ENCODE data around the gene SNRPB. TPM values are rescaled to one million over a fixed set of nuclear protein-coding genes. Genes with fewer than 3 reads are reported as not detected.

SNRPB gene
- total RNA-seq, 1 donor from 2014 or later: 207 TPM

- no peaks in the 10 kb centered on the region for H4K20me1 ChIP-seq (ENCODE audit: insufficient read depth, low read length)
- Mint-ChIP-seq H3K27me3 (ENCODE audit: low read depth, unreplicated experiment) (no peaks in the 10 kb centered on the region), H3K36me3 (ENCODE audit: low read depth, unreplicated experiment) (no peaks in the 10 kb centered on the region), H3K4me3 (ENCODE audit: unreplicated experiment) (no peak overlapping the region), H3K9me3 (ENCODE audit: unreplicated experiment) (no peaks in the 10 kb centered on the region), H3K4me1 (ENCODE audit: low read depth, unreplicated experiment) (peaks cover 4% of the 10 kb centered on the region), H3K27ac (ENCODE audit: unreplicated experiment) (peak overlapping the region; percentile 8)
- no peak overlapping the region for H3K9ac ChIP-seq (ENCODE audit: low read length)
- no peaks in the 10 kb centered on the region for H3K27me3 ChIP-seq (ENCODE audit: insufficient read depth, low read length)
- no peaks in the 10 kb centered on the region for H3K4me1 ChIP-seq (ENCODE audit: insufficient read depth, low read length)
- no peak overlapping the region for H3K27ac ChIP-seq (ENCODE audit: low read depth, low read length)
- DNase-seq (ENCODE audit: low read depth): peak; percentile 30
- H3K9me3 ChIP-seq (ENCODE audit: insufficient read depth, low read depth, low read length): no peaks in the 10 kb centered on the region
- TF ChIP-seq EZH2 (IDR thresholded peaks at IDR 0.05; ENCODE audit: insufficient read depth, low read length): no peak
- TF ChIP-seq, protein P1, sequence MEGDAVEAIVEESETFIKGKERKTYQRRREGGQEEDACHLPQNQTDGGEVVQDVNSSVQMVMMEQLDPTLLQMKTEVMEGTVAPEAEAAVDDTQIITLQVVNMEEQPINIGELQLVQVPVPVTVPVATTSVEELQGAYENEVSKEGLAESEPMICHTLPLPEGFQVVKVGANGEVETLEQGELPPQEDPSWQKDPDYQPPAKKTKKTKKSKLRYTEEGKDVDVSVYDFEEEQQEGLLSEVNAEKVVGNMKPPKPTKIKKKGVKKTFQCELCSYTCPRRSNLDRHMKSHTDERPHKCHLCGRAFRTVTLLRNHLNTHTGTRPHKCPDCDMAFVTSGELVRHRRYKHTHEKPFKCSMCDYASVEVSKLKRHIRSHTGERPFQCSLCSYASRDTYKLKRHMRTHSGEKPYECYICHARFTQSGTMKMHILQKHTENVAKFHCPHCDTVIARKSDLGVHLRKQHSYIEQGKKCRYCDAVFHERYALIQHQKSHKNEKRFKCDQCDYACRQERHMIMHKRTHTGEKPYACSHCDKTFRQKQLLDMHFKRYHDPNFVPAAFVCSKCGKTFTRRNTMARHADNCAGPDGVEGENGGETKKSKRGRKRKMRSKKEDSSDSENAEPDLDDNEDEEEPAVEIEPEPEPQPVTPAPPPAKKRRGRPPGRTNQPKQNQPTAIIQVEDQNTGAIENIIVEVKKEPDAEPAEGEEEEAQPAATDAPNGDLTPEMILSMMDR (IDR thresholded peaks at IDR 0.05; ENCODE audit: insufficient read depth, low read depth, low read length): peak; percentile 83
- H3K4me3 ChIP-seq (ENCODE audit: insufficient read depth, low read depth, low read length): no peak overlapping the region
- no peak overlapping the region for H2AFZ ChIP-seq (ENCODE audit: low read depth, low read length)
- no peaks in the 10 kb centered on the region for H3K79me2 ChIP-seq (ENCODE audit: insufficient read depth, low read length)
- no peak overlapping the region for H3K4me2 ChIP-seq (ENCODE audit: low read length)
- no peak for FAIRE-seq
- H3K36me3 ChIP-seq (ENCODE audit: insufficient read depth, low read length): no peaks in the 10 kb centered on the region
Observed at GRCh38 chr20:2451939-2452732, 18.5 kb downstream of the SNRPB start.

GRCh38 chr20:2451422-2451821, 19.2 kb downstream of the SNRPB start:
- H3K4me3 ChIP-seq (ENCODE audit: insufficient read depth, low read depth, low read length): no peak overlapping the region
- Mint-ChIP-seq H3K27ac (ENCODE audit: unreplicated experiment) (no peak overlapping the region), H3K4me1 (ENCODE audit: low read depth, unreplicated experiment) (peaks cover 4% of the 10 kb centered on the region), H3K36me3 (ENCODE audit: low read depth, unreplicated experiment) (no peaks in the 10 kb centered on the region), H3K9me3 (ENCODE audit: unreplicated experiment) (no peaks in the 10 kb centered on the region), H3K4me3 (ENCODE audit: unreplicated experiment) (no peak overlapping the region), H3K27me3 (ENCODE audit: low read depth, unreplicated experiment) (no peaks in the 10 kb centered on the region)
- H4K20me1 ChIP-seq (ENCODE audit: insufficient read depth, low read length): no peaks in the 10 kb centered on the region
- H3K27ac ChIP-seq (ENCODE audit: low read depth, low read length): no peak overlapping the region
- H2AFZ ChIP-seq (ENCODE audit: low read depth, low read length): no peak overlapping the region
- no peaks in the 10 kb centered on the region for H3K36me3 ChIP-seq (ENCODE audit: insufficient read depth, low read length)
- TF ChIP-seq EZH2 (IDR thresholded peaks at IDR 0.05; ENCODE audit: insufficient read depth, low read length): no peak
- TF ChIP-seq, protein P1 (IDR thresholded peaks at IDR 0.05; ENCODE audit: insufficient read depth, low read depth, low read length): no peak
- no peak overlapping the region for H3K9ac ChIP-seq (ENCODE audit: low read length)
- H3K27me3 ChIP-seq (ENCODE audit: insufficient read depth, low read length): no peaks in the 10 kb centered on the region
- no peaks in the 10 kb centered on the region for H3K9me3 ChIP-seq (ENCODE audit: insufficient read depth, low read depth, low read length)
- FAIRE-seq (no peak), DNase-seq (ENCODE audit: low read depth) (no peak)
- H3K4me2 ChIP-seq (ENCODE audit: low read length): no peak overlapping the region
- H3K79me2 ChIP-seq (ENCODE audit: insufficient read depth, low read length): no peaks in the 10 kb centered on the region
- H3K4me1 ChIP-seq (ENCODE audit: insufficient read depth, low read length): no peaks in the 10 kb centered on the region

GRCh38 chr20:2449386-2449785, 21.2 kb downstream of the SNRPB start:
- Histone ChIP-seq H3K9me3 (ENCODE audit: insufficient read depth, low read depth, low read length) (no peaks in the 10 kb centered on the region), H3K4me3 (ENCODE audit: insufficient read depth, low read depth, low read length) (no peak overlapping the region), H2AFZ (ENCODE audit: low read depth, low read length) (no peak overlapping the region), H3K27me3 (ENCODE audit: insufficient read depth, low read length) (no peaks in the 10 kb centered on the region), H3K36me3 (ENCODE audit: insufficient read depth, low read length) (no peaks in the 10 kb centered on the region), H3K27ac (ENCODE audit: low read depth, low read length) (no peak overlapping the region), H3K79me2 (ENCODE audit: insufficient read depth, low read length) (no peaks in the 10 kb centered on the region), H3K4me2 (ENCODE audit: low read length) (no peak overlapping the region), H3K4me1 (ENCODE audit: insufficient read depth, low read length) (no peaks in the 10 kb centered on the region), H3K9ac (ENCODE audit: low read length) (no peak overlapping the region), H4K20me1 (ENCODE audit: insufficient read depth, low read length) (no peaks in the 10 kb centered on the region)
- DNase-seq (ENCODE audit: low read depth): no peak
- Mint-ChIP-seq H3K36me3 (ENCODE audit: low read depth, unreplicated experiment) (no peaks in the 10 kb centered on the region), H3K4me3 (ENCODE audit: unreplicated experiment) (no peak overlapping the region), H3K27me3 (ENCODE audit: low read depth, unreplicated experiment) (no peaks in the 10 kb centered on the region), H3K9me3 (ENCODE audit: unreplicated experiment) (no peaks in the 10 kb centered on the region), H3K27ac (ENCODE audit: unreplicated experiment) (no peak overlapping the region), H3K4me1 (ENCODE audit: low read depth, unreplicated experiment) (peaks cover 4% of the 10 kb centered on the region)
- FAIRE-seq: no peak
- TF ChIP-seq EZH2 (IDR thresholded peaks at IDR 0.05; ENCODE audit: insufficient read depth, low read length): no peak
- TF ChIP-seq, protein P1 (IDR thresholded peaks at IDR 0.05; ENCODE audit: insufficient read depth, low read depth, low read length): no peak

Data from astrocyte (in vitro differentiated cells and primary cell).